PC-3 (cell line): ENCODE results near the gene RAI2. TPM values are rescaled to one million over a fixed set of nuclear protein-coding genes. Genes with fewer than 3 reads are reported as not detected.

ENCODE experiments used
- ATAC-seq: fragments of 200-7000 bp; cut with Tn5 transposase; 2 replicates; pipeline ENCODE4 v1.9.1; 2020; ENCODE audit warnings: mild to moderate bottlenecking, moderate library complexity
- BruUV-seq: library from RNA; stranded (reverse); fragments of 400-500 nt; replicated peaks from 2 replicates; lab custom pipeline; 2021; lab: Mats Ljungman, UMichigan
- CTCF ChIA-PET: fragments of 300-600 bp; sonication (Branson Sonifier 250); formaldehyde crosslinking; loops from one replicate; lab custom pipeline; 2022; ENCODE audit warnings: antibody characterized with exemption; lab: Charles Lee
- POLR2A ChIA-PET: fragments of 300-600 bp; sonication (Branson Sonifier 250); formaldehyde crosslinking; loops from one replicate; lab custom pipeline; 2022; ENCODE audit warnings: antibody characterized with exemption; ENCODE audit not compliant: unreplicated experiment; lab: Charles Lee
- DNase-seq: peaks from one replicate; pipeline ENCODE4 v3.0.0-alpha.2; 2015
- H2AFZ ChIP-seq: fragments of 300-600 bp; sonication (generic); 2 replicates; pipeline ENCODE4 v1.6.0; 2016; ENCODE audit warnings: antibody characterized with exemption, low read length
- H3F3A ChIP-seq: fragments of 300-600 bp; sonication (generic); one replicate; pipeline ENCODE4 v1.6.0; 2017; ENCODE audit warnings: antibody characterized with exemption, low read length, control low read depth, mild to moderate bottlenecking; ENCODE audit not compliant: unreplicated experiment
- H3K27ac ChIP-seq: fragments of 300-600 bp; sonication (generic); 2 replicates; pipeline ENCODE4 v1.5.1; 2016; ENCODE audit warnings: mild to moderate bottlenecking, low read length
- H3K27me3 ChIP-seq: fragments of 300-600 bp; sonication (generic); 2 replicates; pipeline ENCODE4 v1.6.1; 2016; ENCODE audit warnings: low read length, mixed read lengths
- H3K36me3 ChIP-seq: fragments of 300-600 bp; sonication (generic); 2 replicates; pipeline ENCODE4 v1.6.1; 2016; ENCODE audit warnings: low read depth, mixed run types, low read length, mixed read lengths
- H3K4me1 ChIP-seq: fragments of 300-600 bp; sonication (generic); 2 replicates; pipeline ENCODE4 v1.5.1; 2016; ENCODE audit warnings: low read length; ENCODE audit not compliant: insufficient read depth
- H3K4me2 ChIP-seq: fragments of 300-600 bp; sonication (generic); 2 replicates; pipeline ENCODE4 v1.6.0; 2016; ENCODE audit warnings: low read length
- H3K4me3 ChIP-seq: fragments of 300-600 bp; sonication (generic); 2 replicates; pipeline ENCODE4 v1.5.1; 2016; ENCODE audit warnings: mild to moderate bottlenecking, low read length, mixed read lengths
- H3K79me2 ChIP-seq: fragments of 300-600 bp; sonication (generic); 2 replicates; pipeline ENCODE4 v1.6.1; 2017; ENCODE audit warnings: low read length, mixed read lengths
- H3K9ac ChIP-seq: fragments of 300-600 bp; sonication (generic); 2 replicates; pipeline ENCODE4 v1.6.0; 2016; ENCODE audit warnings: mild to moderate bottlenecking, low read length
- H3K9me2 ChIP-seq: fragments of 300-600 bp; sonication (generic); replicated peaks from 2 replicates; pipeline ENCODE4 v1.6.1; 2016; ENCODE audit warnings: mixed run types, low read length, mixed read lengths
- H3K9me3 ChIP-seq: fragments of 300-600 bp; sonication (generic); 2 replicates; pipeline ENCODE4 v1.6.1; 2016; ENCODE audit warnings: low read length, mixed read lengths
- H4K20me1 ChIP-seq: fragments of 300-600 bp; sonication (generic); 2 replicates; pipeline ENCODE4 v1.6.1; 2016; ENCODE audit warnings: low read length, mixed read lengths
- CTCF ChIP-seq: fragments of 300-600 bp; sonication (generic); conservative IDR thresholded peaks from 2 replicates; pipeline ENCODE4 v1.5.1; 2017; ENCODE audit warnings: antibody characterized with exemption, low read depth, mild to moderate bottlenecking, low read length
- EZH2 ChIP-seq: fragments of 300-600 bp; sonication (generic); IDR thresholded peaks from one replicate; pipeline ENCODE4 v1.6.1; 2017; ENCODE audit warnings: antibody characterized with exemption, mild to moderate bottlenecking, low read length; ENCODE audit not compliant: unreplicated experiment
- EZH2phosphoT487 ChIP-seq: fragments of 300-600 bp; sonication (generic); IDR thresholded peaks from 2 replicates; pipeline ENCODE4 v1.6.1; 2018; ENCODE audit warnings: mild to moderate bottlenecking, antibody characterized with exemption, low read length, borderline replicate concordance
- intact Hi-C: fragments of 100-400 bp; cut with micrococcal nuclease; formaldehyde crosslinking; loops from 2 replicates; pipeline ENCODE4 v1.9.0; 2023
- total RNA-seq: library from RNA; depleted of rRNA; stranded (reverse); fragments of >200 nt; gene quantifications from 2 replicates; pipeline ENCODE4 v1.2.3, GENCODE V29; 2014

RAI2 gene
- total RNA-seq, 1 experiment from 2014 or later: 0.66 TPM

GRCh38 chrX:17836830-17837229 lies 24.3 kb downstream of the RAI2 start:
- CTCF ChIA-PET: no interaction called here
- TF ChIP-seq CTCF (no peak), EZH2 (no peak), EZH2phosphoT487 (no peak)
- Histone ChIP-seq H3K9ac (no peak overlapping the region), H3K79me2 (no peaks in the 10 kb centered on the region), H3K36me3 (no peaks in the 10 kb centered on the region), H3K9me3 (no peaks in the 10 kb centered on the region), H4K20me1 (no peaks in the 10 kb centered on the region), H2AFZ (no peak overlapping the region), H3K4me2 (no peak overlapping the region), H3K4me1 (no peaks in the 10 kb centered on the region), H3K4me3 (no peak overlapping the region), H3K27me3 (no peaks in the 10 kb centered on the region), H3K9me2 (no peaks in the 10 kb centered on the region), H3F3A (no peaks in the 10 kb centered on the region), H3K27ac (no peak overlapping the region)
- no TSS peak for BruUV-seq
- ATAC-seq (no peak), DNase-seq (no peak)
- intact Hi-C loops: no loop called here
- POLR2A ChIA-PET: no interaction called here

- no peak for ATAC-seq
- intact Hi-C loops: no loop called here
- H3K4me3 ChIP-seq: no peak overlapping the region
- no peak for DNase-seq
- no TSS peak for BruUV-seq
- no peaks in the 10 kb centered on the region for H4K20me1 ChIP-seq
- no peak for TF ChIP-seq EZH2
- H3K9me3 ChIP-seq: no peaks in the 10 kb centered on the region
- no peaks in the 10 kb centered on the region for H3K27me3 ChIP-seq
- POLR2A ChIA-PET: no interaction called here
- no peaks in the 10 kb centered on the region for H3K4me1 ChIP-seq
- no peak overlapping the region for H2AFZ ChIP-seq
- no peak overlapping the region for H3K27ac ChIP-seq
- H3F3A ChIP-seq: no peaks in the 10 kb centered on the region
- H3K9me2 ChIP-seq: no peaks in the 10 kb centered on the region
- H3K79me2 ChIP-seq: no peaks in the 10 kb centered on the region
- no peaks in the 10 kb centered on the region for H3K36me3 ChIP-seq
- CTCF ChIA-PET: no interaction called here
- H3K9ac ChIP-seq: no peak overlapping the region
- H3K4me2 ChIP-seq: no peak overlapping the region
Measured at GRCh38 chrX:17833954-17834353, 27.1 kb downstream of the RAI2 start.

GRCh38 chrX:17831255-17831654 lies 29.8 kb downstream of the RAI2 start:
- DNase-seq (no peak), ATAC-seq (no peak)
- Histone ChIP-seq H3K9ac (no peak overlapping the region), H2AFZ (no peak overlapping the region), H3K9me3 (no peaks in the 10 kb centered on the region), H3K4me1 (no peaks in the 10 kb centered on the region), H3K27me3 (no peaks in the 10 kb centered on the region), H3K9me2 (no peaks in the 10 kb centered on the region), H3K27ac (no peak overlapping the region), H3K4me3 (no peak overlapping the region), H4K20me1 (no peaks in the 10 kb centered on the region), H3K79me2 (no peaks in the 10 kb centered on the region), H3K4me2 (no peak overlapping the region), H3K36me3 (no peaks in the 10 kb centered on the region), H3F3A (no peaks in the 10 kb centered on the region)
- BruUV-seq: no TSS peak
- intact Hi-C loops: no loop called here
- ChIA-PET CTCF (no interaction called here), POLR2A (no interaction called here)
- TF ChIP-seq CTCF (no peak), EZH2phosphoT487 (no peak), EZH2 (no peak)
